NT2/D1 (cell line): ENCODE data around the gene DRG2.

ENCODE experiments used
- YY1 ChIP-seq: IDR thresholded peaks from 2 replicates; pipeline ENCODE4 v1.6.1; 2011; ENCODE audit not compliant: insufficient read length, insufficient read depth
- ZNF274 ChIP-seq: IDR thresholded peaks from 2 replicates; pipeline ENCODE4 v1.6.1; 2011; ENCODE audit warnings: mild to moderate bottlenecking, low read depth, low read length

- no peak for TF ChIP-seq YY1
- TF ChIP-seq ZNF274: no peak
Observed at GRCh38 chr17:18039535-18040260, 48.0 kb upstream of the DRG2 start.
